Endothelial cell of umbilical vein (primary cell): Measurements from ENCODE around the gene FOXJ3.

Source experiments
- CTCF ChIP-seq, 2 donors: IDR thresholded peaks; 1 replicate in 1 of 2; 2 replicates in 1 of 2; pipeline ENCODE4 v1.5.1; 2011; ENCODE audit warnings: low read length in 2 of 2, mild to moderate bottlenecking in 2 of 2, moderate library complexity in 2 of 2, control low read depth in 1 of 2, inconsistent platforms in 1 of 2, low read depth in 1 of 2; ENCODE audit not compliant: insufficient read depth in 1 of 2; ENCODE audit errors: extremely low read depth in 1 of 2
- MYC ChIP-seq: IDR thresholded peaks from one replicate; pipeline ENCODE4 v1.6.1; 2011; ENCODE audit warnings: mild to moderate bottlenecking, low read depth, low read length

DNA sequence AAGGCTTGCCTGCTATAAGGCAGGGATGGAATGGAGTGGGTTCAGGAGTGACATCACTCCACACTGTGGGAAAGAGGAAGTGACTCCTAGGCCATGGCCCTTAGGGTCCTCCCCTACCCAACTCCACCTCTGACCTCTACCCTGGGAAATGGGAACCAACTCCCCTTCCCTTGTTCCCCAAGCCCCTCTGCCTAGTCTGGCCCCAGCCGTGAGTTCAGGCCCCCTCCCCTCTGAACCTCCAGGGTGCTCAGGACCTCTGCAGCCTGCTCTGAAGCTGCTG, 166.7 kb downstream of the FOXJ3 start:
- TF ChIP-seq CTCF (IDR thresholded peaks at IDR 0.05; ENCODE audit: extremely low read depth in 1 of 2, insufficient read depth in 1 of 2, low read depth in 1 of 2, low read length in 2 of 2), result no peak
- TF ChIP-seq MYC, result no peak
